Measurements from ENCODE around the gene SLC7A4. TPM values are rescaled to one million over a fixed set of nuclear protein-coding genes. Genes with fewer than 3 reads are reported as not detected.

Gene SLC7A4
- total RNA-seq, 1 experiment from 2014 or later: not detected

DNA sequence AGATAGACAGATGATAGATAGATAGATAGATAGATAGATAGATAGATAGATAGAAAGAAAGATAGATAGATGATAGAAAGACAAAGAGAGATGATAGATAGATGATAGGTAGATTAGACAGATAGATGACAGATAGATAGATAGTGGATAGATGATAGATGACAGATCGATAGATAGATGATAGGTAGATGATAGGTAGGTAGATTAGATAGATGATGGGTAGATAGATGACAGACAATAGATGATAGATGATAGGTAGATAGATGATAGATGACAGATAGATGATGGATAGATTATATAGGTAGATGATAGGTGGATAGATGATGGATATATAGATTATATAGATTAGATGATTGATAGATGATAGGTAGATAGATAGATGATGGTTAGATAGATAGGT, 46.0 kb downstream of the SLC7A4 start:
- DNase-seq (ENCODE audit: low read depth): no peak

DNA sequence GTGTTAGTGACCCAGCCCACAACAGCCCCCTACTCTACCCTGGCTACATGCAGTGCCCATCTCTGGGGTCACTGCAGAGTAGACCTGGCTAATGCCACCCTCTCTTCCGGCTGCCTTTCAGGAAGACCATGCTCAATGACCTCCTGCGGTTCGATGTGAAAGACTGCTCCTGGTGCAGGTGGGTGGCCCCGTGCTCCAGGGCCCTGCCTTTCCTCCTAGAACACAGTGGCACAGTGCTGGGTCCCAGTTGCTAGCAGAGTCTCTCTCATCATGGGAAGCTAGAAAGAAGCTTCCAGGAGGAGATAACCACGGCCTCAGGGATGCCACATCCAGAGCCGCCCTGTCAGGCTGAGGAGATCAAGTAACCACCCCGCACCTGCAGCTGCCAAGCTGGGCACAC, 46.6 kb downstream of the SLC7A4 start:
- DNase-seq (ENCODE audit: low read depth): no peak

- no peak for DNase-seq (ENCODE audit: low read depth)
Observed at GRCh38 chr22:20983081-20983771, 49.1 kb downstream of the SLC7A4 start.

DNA sequence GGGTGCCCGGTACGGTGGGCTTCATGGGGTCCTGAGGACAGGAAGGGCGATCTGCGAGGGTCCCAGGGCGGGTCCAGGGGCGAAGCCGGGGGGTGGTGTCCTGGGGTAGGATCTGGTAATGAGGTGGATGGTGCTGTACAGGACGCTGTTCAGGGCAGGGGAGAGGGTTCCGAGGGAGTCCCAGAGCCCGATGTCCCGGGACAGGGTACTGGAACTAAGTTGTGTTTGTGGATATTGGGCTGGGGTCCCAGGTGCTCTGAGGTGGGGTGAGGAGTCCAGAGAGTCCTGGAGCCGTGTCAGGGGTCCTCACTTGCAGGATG, 49.8 kb downstream of the SLC7A4 start:
- no peak for DNase-seq (ENCODE audit: low read depth)

GRCh38 chr22:20981787-20982562, 50.4 kb downstream of the SLC7A4 start, which contains the start of gene LZTR1:
Gene LZTR1 (plus strand): TSS chr22:20982297. CDS start chr22:20982372, 75 bp downstream.
- peak; percentile 69 for DNase-seq (ENCODE audit: low read depth)

DNA sequence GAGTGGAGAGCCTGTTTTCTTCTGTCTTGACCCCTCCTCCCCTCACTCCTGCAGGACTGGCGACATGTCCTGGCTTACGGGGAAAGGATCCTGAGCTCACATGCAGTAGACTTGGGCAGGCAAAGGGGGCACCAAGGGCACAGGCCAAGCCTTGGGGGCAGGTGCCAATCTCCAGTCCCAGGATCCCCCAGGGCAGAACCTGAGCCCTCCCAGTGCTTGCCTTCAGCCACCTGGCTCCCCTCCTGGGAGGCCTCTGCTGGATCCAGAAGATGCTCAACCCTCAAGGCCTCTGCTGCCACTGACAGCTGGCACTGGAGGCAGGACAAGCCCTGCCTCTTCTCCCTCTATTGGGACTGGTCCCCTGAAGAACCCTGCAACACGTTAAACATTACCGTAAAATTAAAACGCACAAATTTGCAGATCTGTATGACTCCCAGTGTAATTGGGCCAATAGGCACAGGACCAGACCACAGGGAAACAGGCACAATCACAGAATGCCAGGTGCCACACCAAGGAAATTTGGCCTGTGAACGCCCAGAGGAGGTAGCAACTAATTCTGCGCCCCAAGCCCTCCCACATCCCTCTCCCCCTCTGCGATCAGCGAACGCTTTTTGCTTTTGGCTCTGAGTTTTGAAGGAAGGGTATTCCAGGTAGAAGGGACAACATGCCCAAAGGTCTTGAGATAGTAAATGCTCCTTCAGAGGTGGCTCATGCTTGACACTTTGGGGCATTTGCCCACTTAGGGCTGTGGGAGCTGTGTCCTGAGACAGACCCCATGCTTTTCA, 51.2 kb downstream of the SLC7A4 start:
- DNase-seq (ENCODE audit: low read depth): no peak

- DNase-seq (ENCODE audit: low read depth): no peak
Observed at GRCh38 chr22:20980523-20980922, 51.8 kb downstream of the SLC7A4 start.

- DNase-seq (ENCODE audit: low read depth): no peak
Observed at GRCh38 chr22:20979940-20980453, 52.4 kb downstream of the SLC7A4 start.

GRCh38 chr22:20979243-20979809, 53.0 kb downstream of the SLC7A4 start:
- no peak for DNase-seq (ENCODE audit: low read depth)

Other genes with a start within 250 kb of the SLC7A4 start
- gene PI4KA, start 173.8 kb downstream of the SLC7A4 start, total RNA-seq (2014; rRNA removed; shearing (Covaris generic)): 11.1 and 23.8 TPM in 2 replicates
- gene SNAP29, start 173.6 kb downstream of the SLC7A4 start, total RNA-seq (2014; rRNA removed; shearing (Covaris generic)): 10.7 and 11.5 TPM in 2 replicates
- 32.8 and 43.9 TPM in 2 replicates for gene CRKL, start 115.2 kb downstream of the SLC7A4 start, total RNA-seq (2014; rRNA removed; shearing (Covaris generic))
- 0.10 and 0.47 TPM in 2 replicates for gene AIFM3, start 65.3 kb downstream of the SLC7A4 start, total RNA-seq (2014; rRNA removed; shearing (Covaris generic))
- gene LZTR1, start 50.3 kb downstream of the SLC7A4 start, total RNA-seq (2014; rRNA removed; shearing (Covaris generic)): 13.0 and 14.0 TPM in 2 replicates
- 50.2 and 52.6 TPM in 2 replicates for gene THAP7, start 30.4 kb downstream of the SLC7A4 start, total RNA-seq (2014; rRNA removed; shearing (Covaris generic))
- gene P2RX6, start 17.4 kb downstream of the SLC7A4 start, total RNA-seq (2014; rRNA removed; shearing (Covaris generic)): 2.1 and 3.6 TPM in 2 replicates
- not detected in 2 replicates for gene LRRC74B, start 13.4 kb upstream of the SLC7A4 start, total RNA-seq (2014; rRNA removed; shearing (Covaris generic))